HEK293 (cell line): ENCODE results near the gene CDH18.

Experiments
- CTCF ChIP-seq: fragments of 450-650 bp; formaldehyde crosslinking; IDR thresholded peaks from 2 replicates; pipeline ENCODE4 v1.5.1; 2016; ENCODE audit warnings: missing biosample characterization, missing genetic modification characterization
- ZNF112 ChIP-seq: fragments of 450-650 bp; formaldehyde crosslinking; IDR thresholded peaks from 2 replicates; pipeline ENCODE4 v1.5.0; 2017; ENCODE audit warnings: missing biosample characterization, missing genetic modification characterization
- ZNF266 ChIP-seq: fragments of 450-650 bp; formaldehyde crosslinking; IDR thresholded peaks from 2 replicates; pipeline ENCODE4 v1.5.1; 2016; ENCODE audit warnings: missing biosample characterization, missing genetic modification characterization, low read depth
- ZNF629 ChIP-seq: fragments of 450-650 bp; formaldehyde crosslinking; IDR thresholded peaks from 2 replicates; pipeline ENCODE4 v1.5.1; 2017; ENCODE audit warnings: missing biosample characterization, missing genetic modification characterization

GRCh38 chr5:19923742-19924141, 64.3 kb downstream of the CDH18 start:
- TF ChIP-seq CTCF (tag by site-specific recombination) (no peak), ZNF266 (tag by site-specific recombination) (no peak), ZNF112 (tag by site-specific recombination) (no peak), ZNF629 (tag by site-specific recombination) (no peak)
